SK-N-SH (cell line): ENCODE measurements around the gene LARP7. TPM values are rescaled to one million over a fixed set of nuclear protein-coding genes. Genes with fewer than 3 reads are reported as not detected.

Experiments used
- CTCF ChIA-PET: fragments of 300-600, 350-600 bp; formaldehyde crosslinking; extraction: SDS; loops from one replicate; lab custom pipeline; 2021; lab: Yijun Ruan, JAX
- POLR2A ChIA-PET: fragments of 350-600 bp; sonication (Branson Sonifier 250); formaldehyde crosslinking; extraction: SDS; loops from one replicate; lab custom pipeline; 2020; ENCODE audit warnings: antibody characterized with exemption, inconsistent platforms; lab: Yijun Ruan, JAX
- DNase-seq: peaks from one replicate; pipeline ENCODE4 v3.0.0; 2012
- H2AFZ ChIP-seq: fragments of 200-600 bp; sonication (generic); 2 replicates; pipeline ENCODE4 v1.8.1; 2016; ENCODE audit warnings: antibody characterized with exemption, mild to moderate bottlenecking, low read depth
- H3F3A ChIP-seq: fragments of 200-600 bp; sonication (generic); replicated peaks from 2 replicates; pipeline ENCODE3; 2016; ENCODE audit warnings: antibody characterized with exemption, mild to moderate bottlenecking; ENCODE audit not compliant: insufficient read depth
- H3K27ac ChIP-seq, 2 experiments: fragments of 200-500 bp in 1 of 2; fragments of 200-600 bp in 1 of 2; sonication (Bioruptor generic) in 1 of 2; sonication (generic), shearing (Covaris generic) in 1 of 2; 2 replicates each; pipeline versions ENCODE4 v1.5.1 to v1.6.1; 2014 to 2016; ENCODE audit warnings: low read depth in 2 of 2, inconsistent platforms in 1 of 2, low read length in 1 of 2, mild to moderate bottlenecking in 1 of 2, mixed read lengths in 1 of 2
- H3K27me3 ChIP-seq: fragments of 200-600 bp; sonication (generic), shearing (Covaris generic); 2 replicates; pipeline ENCODE4 v1.6.1; 2016; ENCODE audit warnings: mixed run types; ENCODE audit not compliant: insufficient read depth
- H3K36me3 ChIP-seq, 2 experiments: fragments of 200-500 bp in 1 of 2; fragments of 200-600 bp in 1 of 2; sonication (Bioruptor generic) in 1 of 2; sonication (generic) in 1 of 2; replicated peaks in 1 of 2; 2 replicates each; pipeline versions ENCODE3 to v1.5.1; 2014 to 2016; ENCODE audit warnings: low read length in 1 of 2, mild to moderate bottlenecking in 1 of 2; ENCODE audit not compliant: insufficient read depth in 2 of 2, control insufficient read depth in 1 of 2
- H3K4me1 ChIP-seq, 2 experiments: fragments of 200-500 bp in 1 of 2; fragments of 200-600 bp in 1 of 2; sonication (Bioruptor generic) in 1 of 2; sonication (generic), shearing (Covaris generic) in 1 of 2; 2 replicates each; pipeline versions ENCODE4 v1.5.1 to v1.6.1; 2014 to 2016; ENCODE audit warnings: low read depth in 1 of 2, low read length in 1 of 2, mixed run types in 1 of 2; ENCODE audit not compliant: insufficient read depth in 2 of 2, control insufficient read depth in 1 of 2
- H3K4me2 ChIP-seq: fragments of 200-600 bp; sonication (generic), shearing (Covaris generic); 2 replicates; pipeline ENCODE4 v1.6.1; 2017; ENCODE audit warnings: mixed run types
- H3K4me3 ChIP-seq, 2 experiments: fragments of 200-500 bp in 1 of 2; fragments of 200-600 bp in 1 of 2; sonication (Bioruptor generic) in 1 of 2; sonication (generic), shearing (Covaris generic) in 1 of 2; 2 replicates each; pipeline versions ENCODE4 v1.5.1 to v1.8.1; 2014 to 2016; ENCODE audit warnings: low read depth in 2 of 2, inconsistent platforms in 1 of 2, low read length in 1 of 2, mild to moderate bottlenecking in 1 of 2, mixed read lengths in 1 of 2, moderate library complexity in 1 of 2
- H3K79me2 ChIP-seq: fragments of 200-600 bp; sonication (generic); 2 replicates; pipeline ENCODE4 v1.8.1; 2017; ENCODE audit warnings: mild to moderate bottlenecking; ENCODE audit not compliant: insufficient read depth
- H3K9ac ChIP-seq: fragments of 200-600 bp; sonication (generic); 2 replicates; pipeline ENCODE4 v1.6.1; 2017; ENCODE audit warnings: mixed run types
- H3K9me2 ChIP-seq: fragments of 200-600 bp; sonication (generic); 2 replicates; pipeline ENCODE4 v1.6.1; 2017; ENCODE audit warnings: mixed run types
- H3K9me3 ChIP-seq: fragments of 200-600 bp; sonication (generic); 2 replicates; pipeline ENCODE4 v1.6.1; 2017; ENCODE audit warnings: mixed run types, mild to moderate bottlenecking, moderate library complexity
- H4K20me1 ChIP-seq: fragments of 200-600 bp; sonication (generic); 2 replicates; pipeline ENCODE4 v1.6.1; 2017; ENCODE audit warnings: mild to moderate bottlenecking, mixed run types; ENCODE audit not compliant: insufficient read depth
- FOSL2 ChIP-seq: IDR thresholded peaks from 2 replicates; pipeline ENCODE4 v1.4.0; 2012; ENCODE audit warnings: low read depth, mild to moderate bottlenecking, moderate library complexity, borderline replicate concordance
- GATA2 ChIP-seq: sonication (generic); formaldehyde crosslinking; IDR thresholded peaks from 2 replicates; pipeline ENCODE4 v1.5.0; 2020; ENCODE audit warnings: mild to moderate bottlenecking, missing genetic modification reagents
- RAD21 ChIP-seq: IDR thresholded peaks from 2 replicates; pipeline ENCODE4 v1.6.1; 2012; ENCODE audit warnings: mild to moderate bottlenecking, low read length
- RCOR1 ChIP-seq: fragments of 150-350 bp; IDR thresholded peaks from 2 replicates; pipeline ENCODE4 v1.6.1; 2017; ENCODE audit warnings: antibody characterized with exemption, low read length
- SMC3 ChIP-seq: IDR thresholded peaks from 2 replicates; pipeline ENCODE4 v1.6.1; 2012; ENCODE audit warnings: low read depth, low read length, improper control_type of control experiment
- TEAD4 ChIP-seq: IDR thresholded peaks from 2 replicates; pipeline ENCODE4 v1.4.0; 2012; ENCODE audit warnings: mild to moderate bottlenecking, borderline replicate concordance; ENCODE audit not compliant: insufficient read depth
- YY1 ChIP-seq: IDR thresholded peaks from 2 replicates; pipeline ENCODE4 v1.4.0; 2012; ENCODE audit warnings: low read depth, mild to moderate bottlenecking
- polyA plus RNA-seq, 3 experiments: library from polyadenylated mRNA; depleted of rRNA; stranded (reverse); fragments of >200 nt; gene quantifications; 2 replicates each; pipeline ENCODE4 v1.2.3, GENCODE V29; 2012
- TF ChIP-seq, protein P1 (sequence below): fragments of 150-350 bp; IDR thresholded peaks from 2 replicates; pipeline ENCODE4 v1.6.1; 2016; ENCODE audit warnings: mild to moderate bottlenecking, low read depth, low read length
- TF ChIP-seq, protein P2 (sequence below): IDR thresholded peaks from 2 replicates; pipeline ENCODE4 v1.4.0; 2012; ENCODE audit warnings: low read depth, borderline replicate concordance
- TF ChIP-seq, protein P3 (sequence below): IDR thresholded peaks from 2 replicates; pipeline ENCODE4 v1.4.0; 2012; ENCODE audit warnings: low read depth
- TF ChIP-seq, protein P4 (sequence below): IDR thresholded peaks from 2 replicates; pipeline ENCODE4; 2012
- TF ChIP-seq, protein P5 (sequence below): fragments of 150-350 bp; IDR thresholded peaks from 2 replicates; pipeline ENCODE4 v1.6.1; 2017; ENCODE audit warnings: antibody characterized with exemption, low read length, low read depth, borderline replicate concordance
- TF ChIP-seq, protein P6 (sequence below): IDR thresholded peaks from 2 replicates; pipeline ENCODE4 v1.4.0; 2012; ENCODE audit warnings: low read depth, borderline replicate concordance

Gene LARP7
- polyA plus RNA-seq, 1 of the 3 experiments (the other 2 are of a cell fraction): 9.4 TPM

DNA sequence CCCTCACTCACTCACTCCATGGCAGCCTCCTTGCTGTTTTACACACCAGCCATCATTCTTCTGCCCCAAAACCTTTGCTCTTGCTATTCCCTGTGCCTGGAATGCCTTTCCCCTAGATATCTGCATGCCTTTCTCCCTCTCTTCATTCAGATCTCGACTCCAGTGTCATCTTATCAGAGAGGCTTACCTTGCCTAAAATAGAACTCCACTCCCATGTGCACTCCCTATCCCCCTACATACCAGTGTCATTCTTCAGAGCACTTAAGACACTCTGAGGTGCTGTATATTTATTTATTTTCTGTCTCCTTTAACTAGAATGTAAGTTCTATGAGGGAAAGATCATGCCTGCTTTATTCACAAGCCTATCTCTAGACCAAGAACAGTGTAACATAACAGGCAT is 45.4 kb upstream of the LARP7 start (continued):
- TF ChIP-seq GATA2 (CRISPR knock-in tag): no peak
- TF ChIP-seq, protein P1, sequence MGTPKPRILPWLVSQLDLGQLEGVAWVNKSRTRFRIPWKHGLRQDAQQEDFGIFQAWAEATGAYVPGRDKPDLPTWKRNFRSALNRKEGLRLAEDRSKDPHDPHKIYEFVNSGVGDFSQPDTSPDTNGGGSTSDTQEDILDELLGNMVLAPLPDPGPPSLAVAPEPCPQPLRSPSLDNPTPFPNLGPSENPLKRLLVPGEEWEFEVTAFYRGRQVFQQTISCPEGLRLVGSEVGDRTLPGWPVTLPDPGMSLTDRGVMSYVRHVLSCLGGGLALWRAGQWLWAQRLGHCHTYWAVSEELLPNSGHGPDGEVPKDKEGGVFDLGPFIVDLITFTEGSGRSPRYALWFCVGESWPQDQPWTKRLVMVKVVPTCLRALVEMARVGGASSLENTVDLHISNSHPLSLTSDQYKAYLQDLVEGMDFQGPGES: no peak
- no peak for TF ChIP-seq FOSL2
- TF ChIP-seq, protein P2, sequence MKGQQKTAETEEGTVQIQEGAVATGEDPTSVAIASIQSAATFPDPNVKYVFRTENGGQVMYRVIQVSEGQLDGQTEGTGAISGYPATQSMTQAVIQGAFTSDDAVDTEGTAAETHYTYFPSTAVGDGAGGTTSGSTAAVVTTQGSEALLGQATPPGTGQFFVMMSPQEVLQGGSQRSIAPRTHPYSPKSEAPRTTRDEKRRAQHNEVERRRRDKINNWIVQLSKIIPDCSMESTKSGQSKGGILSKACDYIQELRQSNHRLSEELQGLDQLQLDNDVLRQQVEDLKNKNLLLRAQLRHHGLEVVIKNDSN: no peak

DNA sequence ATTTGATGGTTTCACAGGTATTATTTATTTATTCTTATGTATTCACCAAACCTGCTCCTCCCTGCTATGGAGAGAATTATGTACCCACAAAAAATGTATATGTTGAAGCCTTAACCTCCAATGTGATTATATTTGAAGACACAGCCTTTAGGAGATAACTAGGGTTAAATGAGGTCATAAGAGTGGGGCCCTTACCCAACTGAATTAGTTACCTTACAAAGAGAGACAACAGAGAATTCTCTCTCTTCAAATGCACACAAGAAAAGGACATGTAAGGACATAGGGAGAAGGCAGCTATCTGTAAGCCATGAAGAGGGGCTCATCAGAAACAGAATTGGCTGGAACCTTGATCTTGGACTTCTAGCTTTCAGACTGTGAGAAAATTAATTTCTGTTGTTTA is 44.2 kb upstream of the LARP7 start:
- POLR2A ChIA-PET: no interaction called here
- no peaks in the 10 kb centered on the region for H4K20me1 ChIP-seq
- no peaks in the 10 kb centered on the region for H3K27me3 ChIP-seq
- H3K9me3 ChIP-seq: no peaks in the 10 kb centered on the region
- TF ChIP-seq, protein P3, sequence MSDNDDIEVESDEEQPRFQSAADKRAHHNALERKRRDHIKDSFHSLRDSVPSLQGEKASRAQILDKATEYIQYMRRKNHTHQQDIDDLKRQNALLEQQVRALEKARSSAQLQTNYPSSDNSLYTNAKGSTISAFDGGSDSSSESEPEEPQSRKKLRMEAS: no peak
- no peak for TF ChIP-seq RCOR1
- no peak for TF ChIP-seq YY1
- TF ChIP-seq, protein P2: no peak
- TF ChIP-seq, protein P4, sequence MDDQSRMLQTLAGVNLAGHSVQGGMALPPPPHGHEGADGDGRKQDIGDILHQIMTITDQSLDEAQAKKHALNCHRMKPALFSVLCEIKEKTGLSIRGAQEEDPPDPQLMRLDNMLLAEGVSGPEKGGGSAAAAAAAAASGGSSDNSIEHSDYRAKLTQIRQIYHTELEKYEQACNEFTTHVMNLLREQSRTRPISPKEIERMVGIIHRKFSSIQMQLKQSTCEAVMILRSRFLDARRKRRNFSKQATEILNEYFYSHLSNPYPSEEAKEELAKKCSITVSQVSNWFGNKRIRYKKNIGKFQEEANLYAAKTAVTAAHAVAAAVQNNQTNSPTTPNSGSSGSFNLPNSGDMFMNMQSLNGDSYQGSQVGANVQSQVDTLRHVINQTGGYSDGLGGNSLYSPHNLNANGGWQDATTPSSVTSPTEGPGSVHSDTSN: no peak
- TF ChIP-seq, protein P5, sequence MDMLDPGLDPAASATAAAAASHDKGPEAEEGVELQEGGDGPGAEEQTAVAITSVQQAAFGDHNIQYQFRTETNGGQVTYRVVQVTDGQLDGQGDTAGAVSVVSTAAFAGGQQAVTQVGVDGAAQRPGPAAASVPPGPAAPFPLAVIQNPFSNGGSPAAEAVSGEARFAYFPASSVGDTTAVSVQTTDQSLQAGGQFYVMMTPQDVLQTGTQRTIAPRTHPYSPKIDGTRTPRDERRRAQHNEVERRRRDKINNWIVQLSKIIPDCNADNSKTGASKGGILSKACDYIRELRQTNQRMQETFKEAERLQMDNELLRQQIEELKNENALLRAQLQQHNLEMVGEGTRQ: no peak
- no peak for TF ChIP-seq TEAD4
- no peak for TF ChIP-seq GATA2 (CRISPR knock-in tag)
- TF ChIP-seq FOSL2: no peak
- TF ChIP-seq, protein P6, sequence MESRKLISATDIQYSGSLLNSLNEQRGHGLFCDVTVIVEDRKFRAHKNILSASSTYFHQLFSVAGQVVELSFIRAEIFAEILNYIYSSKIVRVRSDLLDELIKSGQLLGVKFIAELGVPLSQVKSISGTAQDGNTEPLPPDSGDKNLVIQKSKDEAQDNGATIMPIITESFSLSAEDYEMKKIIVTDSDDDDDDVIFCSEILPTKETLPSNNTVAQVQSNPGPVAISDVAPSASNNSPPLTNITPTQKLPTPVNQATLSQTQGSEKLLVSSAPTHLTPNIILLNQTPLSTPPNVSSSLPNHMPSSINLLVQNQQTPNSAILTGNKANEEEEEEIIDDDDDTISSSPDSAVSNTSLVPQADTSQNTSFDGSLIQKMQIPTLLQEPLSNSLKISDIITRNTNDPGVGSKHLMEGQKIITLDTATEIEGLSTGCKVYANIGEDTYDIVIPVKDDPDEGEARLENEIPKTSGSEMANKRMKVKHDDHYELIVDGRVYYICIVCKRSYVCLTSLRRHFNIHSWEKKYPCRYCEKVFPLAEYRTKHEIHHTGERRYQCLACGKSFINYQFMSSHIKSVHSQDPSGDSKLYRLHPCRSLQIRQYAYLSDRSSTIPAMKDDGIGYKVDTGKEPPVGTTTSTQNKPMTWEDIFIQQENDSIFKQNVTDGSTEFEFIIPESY: no peak
- no peak for TF ChIP-seq SMC3
- TF ChIP-seq RAD21: no peak
- DNase-seq: no peak
- no peaks in the 10 kb centered on the region for H3K36me3 ChIP-seq
- H3K9ac ChIP-seq: no peak overlapping the region
- no peak overlapping the region for H3K4me3 ChIP-seq
- no peak overlapping the region for H3K4me2 ChIP-seq
- H3K9me2 ChIP-seq: no peaks in the 10 kb centered on the region
- no peak overlapping the region for H2AFZ ChIP-seq
- no peaks in the 10 kb centered on the region; a peak in 1 of 4 replicates for H3K4me1 ChIP-seq
- H3K27ac ChIP-seq: no peak overlapping the region
- no peaks in the 10 kb centered on the region for H3K79me2 ChIP-seq
- no peaks in the 10 kb centered on the region for H3F3A ChIP-seq
- CTCF ChIA-PET: interaction anchor here (2.0 kb wide), 1 partner anchor 11 kb away, joined by 5 read pairs; no protein-coding TSS in a partner anchor
